Superior temporal gyrus (tissue), 1 donor: ENCODE measurements around the gene LCOR.
"Not testable (repeated sequence)": the region's sequence is repeated elsewhere in the genome, so short reads cannot be mapped to it uniquely, and the experiment has no call there.

Experiments
- DNase-seq: peaks from one replicate; pipeline ENCODE4 v3.0.0-alpha.2; 2016; ENCODE audit errors: extremely low spot score

LCOR gene

GRCh38 chr10:96838529-96838928 lies 6.4 kb downstream of the LCOR start:
- no peak for DNase-seq

GRCh38 chr10:96840841-96841518 lies 8.9 kb downstream of the LCOR start:
- DNase-seq, result no peak

- no peak for DNase-seq
These were observed 11.0 kb downstream of the LCOR start for GRCh38 chr10:96842896-96843723.

DNA sequence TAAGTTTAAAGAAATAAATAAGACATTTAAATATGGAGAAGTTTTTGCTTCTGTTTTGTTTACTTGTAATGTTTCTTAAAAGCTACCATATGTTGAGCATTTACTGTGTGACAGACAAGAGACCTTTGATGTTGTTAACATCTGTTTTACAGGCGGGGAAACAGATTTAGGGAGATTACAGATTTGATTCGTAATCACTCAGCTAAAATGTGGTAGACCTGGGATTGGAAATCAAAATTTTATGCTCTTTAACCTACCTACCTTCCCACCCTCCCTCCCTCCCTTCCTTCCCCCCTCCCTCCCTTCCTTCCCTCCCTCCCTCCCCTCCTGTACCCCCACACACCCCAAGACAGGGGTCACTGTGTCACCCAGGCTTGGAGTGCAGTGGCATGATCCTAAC lies 11.7 kb downstream of the LCOR start:
- no peak for DNase-seq

GRCh38 chr10:96846395-96846794 lies 14.3 kb downstream of the LCOR start:
- no peak for DNase-seq

DNA sequence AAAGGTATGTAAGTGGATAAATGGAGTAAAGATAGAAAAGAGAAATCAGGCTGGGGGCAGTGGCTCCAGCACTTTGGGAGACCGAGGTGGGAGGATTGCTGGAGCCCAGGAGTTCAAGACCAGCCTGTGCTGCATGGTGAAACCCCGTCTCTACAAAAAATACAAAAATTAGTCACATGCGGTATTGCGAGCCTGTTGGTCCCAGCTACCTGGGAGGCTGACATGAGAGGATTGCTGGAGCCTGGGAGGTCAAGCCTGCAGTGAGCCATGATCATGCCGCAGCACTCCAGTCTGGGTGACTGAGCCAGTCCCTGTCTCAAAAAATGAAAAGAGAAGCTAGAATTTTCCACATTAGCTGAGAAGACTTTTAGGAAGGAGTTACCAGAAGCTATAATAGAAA lies 14.8 kb downstream of the LCOR start:
- DNase-seq, result no peak

GRCh38 chr10:96847356-96847755 lies 15.3 kb downstream of the LCOR start:
- not testable (repeated sequence) for DNase-seq

DNA sequence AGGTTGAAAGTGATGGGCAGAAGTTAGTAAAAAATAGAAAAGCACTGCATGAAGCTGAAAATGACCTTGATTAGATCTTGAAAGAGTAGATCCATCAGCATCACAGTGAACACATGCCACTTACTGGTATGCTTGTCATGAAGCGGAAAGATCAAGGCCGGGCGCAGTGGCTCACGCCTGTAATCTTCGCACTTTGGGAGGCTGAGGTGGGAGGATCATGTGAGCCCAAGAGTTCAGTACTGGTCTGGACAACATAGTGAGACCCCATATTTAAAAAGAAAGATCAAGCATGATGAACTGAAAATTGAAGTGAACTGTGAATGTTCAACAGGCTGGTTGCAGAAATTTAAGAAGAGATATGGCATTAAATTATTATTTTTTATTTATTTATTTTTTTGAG lies 18.0 kb downstream of the LCOR start:
- DNase-seq, result no peak

- no peak for DNase-seq
These were observed 18.7 kb downstream of the LCOR start for GRCh38 chr10:96850825-96851224.

DNA sequence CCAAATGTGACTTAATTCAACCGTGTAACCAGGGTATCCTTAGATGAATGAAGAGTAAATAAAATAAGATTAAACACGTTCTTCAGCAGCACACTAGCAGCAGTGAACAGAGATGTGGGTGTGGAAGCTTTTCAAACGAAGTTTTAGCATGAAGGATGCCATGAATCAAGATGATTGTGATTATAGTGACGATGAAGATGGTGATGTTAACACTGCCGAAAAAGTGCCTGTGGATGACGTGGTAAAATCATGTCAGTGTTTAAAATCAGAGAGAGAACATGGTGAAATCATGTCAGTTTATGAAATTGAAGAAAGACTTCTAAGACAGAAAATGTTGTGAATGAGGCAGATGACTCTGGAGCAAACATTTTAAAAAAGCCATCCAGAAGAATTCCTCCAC lies 19.2 kb downstream of the LCOR start:
- DNase-seq, result no peak

DNA sequence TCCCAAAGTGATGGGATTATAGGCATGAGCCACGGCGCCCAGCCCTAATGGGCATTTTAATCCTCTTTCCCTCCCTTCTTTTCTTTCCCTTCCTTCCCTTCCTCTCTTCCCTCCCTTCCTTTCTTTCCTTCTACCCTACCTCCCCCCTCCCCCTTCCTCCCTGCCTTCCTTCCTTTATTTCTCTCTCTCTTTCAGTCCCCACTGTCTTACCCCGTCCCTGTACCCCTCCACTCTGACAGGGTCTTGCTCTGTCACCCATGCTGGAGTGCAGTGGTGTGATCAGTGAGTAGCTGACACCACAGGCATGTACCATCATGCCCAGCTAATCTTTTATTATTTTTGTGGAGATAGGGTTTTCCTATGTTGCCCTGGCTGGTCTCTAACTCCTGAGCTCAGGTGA lies 24.2 kb downstream of the LCOR start:
- DNase-seq, result no peak

DNA sequence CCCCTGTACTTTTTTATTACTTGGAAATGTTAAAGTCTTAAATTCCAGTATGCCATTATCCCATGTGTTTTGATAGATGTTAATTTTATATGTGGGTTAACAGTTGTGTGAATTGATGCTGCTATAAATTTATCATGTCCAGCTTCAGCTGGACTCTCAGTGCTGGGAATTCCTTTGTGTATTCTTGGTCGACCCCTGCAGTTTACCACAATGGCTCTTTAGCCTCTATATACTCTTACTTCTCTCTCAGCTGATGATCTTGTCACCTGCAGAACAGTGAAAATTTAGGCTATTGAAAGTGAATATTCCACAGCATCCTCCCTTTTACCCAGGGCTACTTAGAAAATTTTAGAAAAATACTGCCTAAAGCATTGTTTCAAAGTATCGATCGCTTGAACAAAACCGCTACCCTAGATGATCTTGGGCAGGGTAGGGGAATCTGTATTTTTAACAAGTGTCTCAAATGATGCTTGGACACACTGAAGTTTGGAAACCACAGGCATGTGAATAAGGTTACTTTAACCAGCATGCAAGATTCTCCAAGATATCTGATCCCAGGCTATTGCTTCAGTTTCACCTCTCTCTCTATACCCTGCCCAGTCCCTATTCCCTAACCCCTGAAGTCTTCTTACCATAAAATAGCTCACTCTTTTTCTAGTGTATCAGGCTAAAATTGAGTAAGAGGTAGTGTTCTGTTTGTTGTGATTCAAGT lies 25.4 kb downstream of the LCOR start:
- no peak for DNase-seq

DNA sequence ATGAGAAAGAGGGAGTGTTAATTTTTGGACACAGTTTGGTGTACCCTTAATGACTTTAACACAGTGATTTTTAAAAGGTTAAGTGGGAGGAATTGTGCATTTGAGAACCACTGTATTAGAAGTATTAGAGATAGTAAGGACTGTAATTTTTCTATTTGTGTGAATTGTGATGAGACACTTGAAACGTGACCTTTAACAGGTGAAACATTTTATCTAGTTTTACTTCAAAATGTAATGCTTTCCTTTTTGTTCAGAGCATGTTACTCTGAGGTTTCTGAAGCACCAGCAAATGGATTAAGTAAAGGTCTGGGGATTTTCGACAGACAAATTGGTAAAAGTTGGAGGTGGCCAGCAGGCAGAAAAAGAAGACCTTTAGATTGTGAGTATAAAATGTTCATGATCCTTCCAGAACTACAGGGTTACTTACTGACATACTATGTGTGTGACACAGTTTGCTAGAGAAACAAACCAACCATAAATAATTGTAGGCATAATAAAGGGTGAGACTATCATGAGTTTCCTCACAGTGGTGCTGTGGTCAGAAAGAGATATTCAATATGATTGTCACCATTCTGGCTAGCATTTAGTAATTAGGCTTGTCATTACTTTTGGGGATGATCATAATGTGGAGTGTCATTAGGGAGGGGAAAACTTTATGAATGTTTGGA lies 26.1 kb downstream of the LCOR start:
- DNase-seq, result no peak

DNA sequence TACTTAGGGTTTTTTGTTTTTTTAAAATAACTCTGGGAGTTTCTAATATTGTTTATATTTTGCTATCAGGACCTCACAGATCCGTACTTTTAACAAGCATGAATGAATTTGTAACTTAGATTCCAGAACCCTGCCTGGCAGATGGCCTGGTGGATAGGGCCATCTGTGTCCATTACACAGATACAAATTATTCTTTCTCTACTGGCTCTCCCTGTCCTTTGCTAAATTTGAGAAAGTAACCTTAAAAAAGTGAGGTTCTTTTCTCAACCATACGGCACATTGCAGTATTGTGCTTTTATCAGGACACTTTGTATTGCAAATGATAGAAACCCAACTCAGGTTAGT lies 26.6 kb downstream of the LCOR start:
- no peak for DNase-seq

- DNase-seq, result no peak
These were observed 28.7 kb downstream of the LCOR start for GRCh38 chr10:96860631-96861277.

DNA sequence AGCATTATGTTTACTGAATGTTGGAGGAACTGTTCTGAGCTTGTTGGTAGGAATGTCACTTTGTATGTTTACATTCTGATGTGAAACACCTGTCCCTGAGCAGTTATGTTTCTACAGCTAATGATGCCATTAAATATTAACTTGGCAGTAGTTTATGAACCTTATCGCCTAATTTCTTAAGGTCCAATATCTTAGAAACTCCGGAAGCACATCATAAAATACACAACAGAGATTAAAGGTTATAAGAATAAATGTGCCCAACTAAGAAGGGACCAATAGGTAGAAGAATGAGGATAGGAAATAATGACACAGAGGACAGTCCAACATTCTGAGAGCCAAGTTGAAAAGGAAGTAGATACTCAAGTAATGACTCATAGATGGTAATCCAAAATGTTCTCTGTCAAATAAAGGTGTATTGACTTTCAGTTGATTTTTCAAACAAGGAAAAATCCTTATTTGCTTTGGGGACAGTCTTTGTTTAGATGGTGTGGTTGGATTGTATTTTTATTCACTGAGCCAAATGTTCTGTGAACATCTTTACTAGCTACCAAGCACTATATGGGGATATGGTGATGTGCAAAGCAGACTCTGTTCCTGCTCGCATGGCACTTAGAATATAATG lies 31.9 kb downstream of the LCOR start:
- no peak for DNase-seq

DNA sequence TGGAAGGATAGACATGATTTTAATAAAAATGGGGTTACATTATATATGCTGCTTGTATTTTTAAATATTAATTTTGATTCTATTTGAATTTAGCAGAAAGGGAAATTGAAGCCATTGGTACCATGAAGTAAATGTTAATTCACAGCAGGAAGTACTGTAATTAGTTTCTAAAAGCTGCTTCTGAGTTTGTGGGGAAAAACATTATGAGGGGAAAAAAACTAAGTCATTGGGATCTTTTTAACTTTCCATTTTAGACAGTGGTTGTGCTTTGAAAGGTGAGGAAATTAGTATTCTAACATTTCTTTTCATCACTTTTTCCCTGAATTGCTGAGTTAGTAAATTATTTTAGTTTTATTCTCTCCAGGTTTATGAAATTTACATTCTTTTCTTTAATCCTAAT lies 41.0 kb downstream of the LCOR start:
- DNase-seq, result no peak

DNA sequence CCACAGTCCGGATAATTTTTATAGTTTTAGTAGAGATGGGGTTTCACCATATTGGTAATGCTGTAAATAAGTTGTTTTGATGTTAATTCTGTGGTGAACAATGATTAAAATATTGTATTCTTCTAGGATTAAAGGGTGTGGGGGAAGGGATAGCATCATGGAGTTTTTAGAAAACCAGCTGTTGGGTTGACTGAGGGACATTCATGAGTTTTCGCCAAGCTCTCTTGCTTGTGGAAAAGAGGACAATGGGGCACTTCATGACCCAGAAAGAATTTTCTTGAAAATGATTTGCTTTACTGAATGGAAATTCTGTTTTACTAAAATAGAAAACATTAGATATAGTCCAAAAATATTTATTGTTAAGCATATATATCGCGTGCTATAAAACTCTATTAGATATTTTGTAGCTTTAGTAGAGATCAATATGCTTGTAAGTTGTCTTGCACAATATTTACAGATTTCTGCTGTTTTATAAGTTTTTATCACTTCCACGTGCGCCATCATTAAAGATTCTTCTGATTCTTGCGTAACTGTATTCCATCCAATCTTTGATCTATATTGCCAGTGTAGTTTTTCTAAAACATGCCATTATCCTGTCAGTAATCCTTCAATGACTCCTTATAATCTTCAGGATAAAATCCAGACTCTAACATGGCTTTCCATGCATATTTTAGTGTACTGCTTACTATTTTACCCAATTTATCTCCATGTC lies 41.8 kb downstream of the LCOR start:
- DNase-seq, result peak; percentile 90

DNA sequence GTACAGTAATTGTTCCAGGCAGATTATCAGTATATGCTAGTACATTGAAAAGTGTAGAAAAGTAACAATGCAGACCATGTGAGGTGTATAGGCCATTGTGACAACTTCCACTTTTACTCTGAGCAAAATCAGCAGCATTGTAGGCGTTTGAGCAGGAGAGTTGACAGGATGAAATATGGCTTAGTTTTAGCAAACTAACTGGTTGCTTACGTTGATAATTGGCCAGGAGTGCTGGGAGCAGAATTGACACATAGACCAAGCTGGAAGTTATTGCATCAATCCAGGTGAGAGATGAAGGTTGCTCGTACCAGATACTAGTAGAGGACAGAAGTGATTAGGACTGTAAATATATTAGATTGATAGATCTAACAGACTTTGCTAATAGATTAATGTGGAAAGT lies 46.0 kb downstream of the LCOR start:
- no peak for DNase-seq

DNA sequence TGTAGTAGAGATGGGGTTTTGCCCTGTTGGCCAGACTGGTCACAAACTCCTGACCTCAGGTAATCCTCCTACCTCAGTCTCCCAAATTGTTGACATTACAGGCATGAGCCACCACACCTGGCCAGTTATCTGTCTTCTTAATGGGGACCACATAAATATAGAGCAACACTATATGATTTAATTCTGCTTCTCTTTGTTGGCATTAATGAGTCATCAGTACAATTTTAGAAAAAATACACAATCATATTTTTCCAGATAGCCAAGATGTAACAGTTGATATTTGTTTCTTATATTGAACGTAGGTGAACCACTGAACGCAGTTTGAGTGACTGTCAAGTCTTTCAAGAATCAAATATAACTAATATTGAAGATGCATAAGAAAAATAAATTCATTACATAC lies 48.5 kb downstream of the LCOR start:
- DNase-seq, result no peak
